GM10847 (cell line): Measurements from ENCODE around the gene LOXL3.

Experiments
- POLR2A ChIP-seq: IDR thresholded peaks from 2 replicates; pipeline ENCODE4 v1.6.1; 2011; ENCODE audit not compliant: insufficient read length; ENCODE audit errors: extremely low read depth

The LOXL3 gene

GRCh38 chr2:74553892-74554819 is at the start of gene LOXL3, which contains the start of gene DOK1:
Gene LOXL3 (minus strand): TSS chr2:74553942. CDS start chr2:74552634, 1,308 bp downstream.
Gene DOK1 (plus strand): TSS chr2:74554720. CDS start chr2:74554755, 35 bp downstream.
- TF ChIP-seq POLR2A, result no peak

- no peak for TF ChIP-seq POLR2A
Measured at GRCh38 chr2:74602586-74603281, 49.0 kb upstream of the LOXL3 start.

GRCh38 chr2:74599676-74600075 is 45.9 kb upstream of the LOXL3 start:
- no peak for TF ChIP-seq POLR2A

GRCh38 chr2:74597410-74597809 is 43.7 kb upstream of the LOXL3 start:
- no peak for TF ChIP-seq POLR2A

GRCh38 chr2:74596584-74596983 is 42.8 kb upstream of the LOXL3 start:
- TF ChIP-seq POLR2A, result no peak

- TF ChIP-seq POLR2A, result no peak
Measured at GRCh38 chr2:74593826-74594772, 40.4 kb upstream of the LOXL3 start.

- TF ChIP-seq POLR2A, result no peak
Measured at GRCh38 chr2:74588664-74589063, 34.9 kb upstream of the LOXL3 start.

- TF ChIP-seq POLR2A, result no peak
Measured at GRCh38 chr2:74587664-74588277, 34.0 kb upstream of the LOXL3 start.

GRCh38 chr2:74585406-74586185 is 31.9 kb upstream of the LOXL3 start:
- TF ChIP-seq POLR2A, result no peak

- TF ChIP-seq POLR2A, result no peak
Measured at GRCh38 chr2:74584088-74584645, 30.4 kb upstream of the LOXL3 start.

- no peak for TF ChIP-seq POLR2A
Measured at GRCh38 chr2:74583504-74583903, 29.8 kb upstream of the LOXL3 start.

- no peak for TF ChIP-seq POLR2A
Measured at GRCh38 chr2:74582184-74582583, 28.4 kb upstream of the LOXL3 start.

- no peak for TF ChIP-seq POLR2A
Measured at GRCh38 chr2:74581463-74581862, 27.7 kb upstream of the LOXL3 start.
